Sigmoid colon (tissue), 7 donors: ENCODE results near the gene PDLIM1. TPM values are rescaled to one million over a fixed set of nuclear protein-coding genes. Genes with fewer than 3 reads are reported as not detected.
"Not testable (repeated sequence)": the region's sequence is repeated elsewhere in the genome, so short reads cannot be mapped to it uniquely, and the experiment has no call there.

Source experiments
- DNase-seq: peaks from one replicate; pipeline ENCODE4 v3.0.0-alpha.2; 2019
- H3K27ac ChIP-seq, 4 donors: fragments of 200-600 bp; sonication (generic); one replicate each; pipeline ENCODE4 v1.5.1; 2016 to 2019; ENCODE audit warnings: mild to moderate bottlenecking in 1 of 4
- H3K27me3 ChIP-seq, 3 donors: fragments of 200-600 bp; sonication (generic); one replicate each; pipeline ENCODE4 v1.5.1; 2019; ENCODE audit warnings: mild to moderate bottlenecking in 1 of 3
- H3K36me3 ChIP-seq, 4 donors: fragments of 200-600 bp; sonication (generic); one replicate each; pipeline ENCODE4 v1.5.1; 2016 to 2019
- H3K4me1 ChIP-seq, 4 donors: fragments of 200-600 bp; sonication (generic); one replicate each; pipeline ENCODE4 v1.5.1; 2017 to 2019
- H3K4me3 ChIP-seq, 4 donors: fragments of 200-600 bp; sonication (generic); one replicate each; pipeline ENCODE4 v1.5.1; 2017 to 2019; ENCODE audit warnings: mild to moderate bottlenecking in 2 of 4, moderate library complexity in 1 of 4
- H3K9me3 ChIP-seq, 4 donors: fragments of 200-600 bp in 3 of 4; sonication (generic) in 3 of 4; one replicate each; pipeline versions ENCODE4 v1.5.1 to v1.6.1; 2013 to 2019
- CTCF ChIP-seq, 4 experiments: fragments of 450-650 bp in 3 of 4; fragments of 200-600 bp in 1 of 4; IDR thresholded peaks; one replicate each; pipeline ENCODE4 v1.5.1; 2016 to 2019; ENCODE audit warnings: antibody characterized with exemption in 4 of 4, mild to moderate bottlenecking in 3 of 4, moderate library complexity in 2 of 4
- EP300 ChIP-seq, 4 donors: sonication (generic); formaldehyde crosslinking; IDR thresholded peaks; one replicate each; pipeline ENCODE4 v1.6.1; 2017; ENCODE audit warnings: antibody characterized with exemption in 4 of 4
- POLR2A ChIP-seq, 2 donors: fragments of 450-650 bp; IDR thresholded peaks; one replicate each; pipeline ENCODE4 v1.6.1; 2016; ENCODE audit warnings: antibody characterized with exemption in 2 of 2, mild to moderate bottlenecking in 2 of 2, moderate library complexity in 2 of 2
- POLR2AphosphoS5 ChIP-seq, 4 donors: sonication (generic); formaldehyde crosslinking; IDR thresholded peaks; one replicate each; pipeline ENCODE4 v1.6.1; 2017; ENCODE audit warnings: antibody characterized with exemption in 4 of 4
- WGBS, 2 donors: extraction: QIAGEN DNeasy Blood & Tissue Kit; methylation state at CpG; one replicate each; pipeline ENCODE4 v1.1.7; 2013; 5-methylcytosine and 5-hydroxymethylcytosine counted together
- intact Hi-C: fragments of 100-400 bp; cut with DNase I; formaldehyde crosslinking; loops from one replicate; pipeline ENCODE4 v1.15.1; 2023
- polyA plus RNA-seq, 3 donors: library from polyadenylated mRNA; stranded (reverse); fragments of 200-250 nt; gene quantifications; one replicate each; pipeline ENCODE4 v1.2.3, GENCODE V29; 2013
- total RNA-seq, 4 donors: library from RNA; depleted of rRNA; stranded (reverse); fragments of >200 nt; gene quantifications; one replicate each; pipeline ENCODE4 v1.1.0, GENCODE V29; 2016
- donor health status: healthy with polysubstance abuse.
- donor health status: Bipolar disorder and iron deficiency.
- donor health status: healthy.

The PDLIM1 gene
- total and polyA plus RNA-seq, 7 donors: 27.8 to 488 (median 75.3) TPM

GRCh38 chr10:95235676-95236067, 55.1 kb downstream of the PDLIM1 start:
- TF ChIP-seq CTCF (IDR thresholded peaks at IDR 0.05) (no peak), POLR2AphosphoS5 (IDR thresholded peaks at IDR 0.05) (no peak), EP300 (IDR thresholded peaks at IDR 0.05) (no peak), POLR2A (IDR thresholded peaks at IDR 0.05) (no peak)
- Histone ChIP-seq H3K36me3 (peaks cover 0 to 8% (median 0%) of the 10 kb centered on the region in 4 donors), H3K4me1 (peaks cover 0 to 4% (median 0%) of the 10 kb centered on the region in 4 donors), H3K4me3 (no peak overlapping the region), H3K27me3 (no peaks in the 10 kb centered on the region), H3K9me3 (no peaks in the 10 kb centered on the region), H3K27ac (no peak overlapping the region)
- intact Hi-C loops: no loop called here
- 55 to 56% methylated on average over 3 of the region's 3 CpGs for WGBS, 2 donors
- DNase-seq: no peak

- no peak overlapping the region for H3K27ac ChIP-seq
- intact Hi-C loops: no loop called here
- no peaks in the 10 kb centered on the region for H3K9me3 ChIP-seq
- 86 to 90% methylated on average over 5 of the region's 5 CpGs for WGBS, 2 donors
- H3K36me3 ChIP-seq: peaks cover 0 to 8% (median 0%) of the 10 kb centered on the region in 4 donors
- no peaks in the 10 kb centered on the region for H3K27me3 ChIP-seq
- peaks cover 0 to 12% (median 0%) of the 10 kb centered on the region in 4 donors for H3K4me1 ChIP-seq
- H3K4me3 ChIP-seq: no peak overlapping the region
- TF ChIP-seq POLR2AphosphoS5 (IDR thresholded peaks at IDR 0.05): no peak
- TF ChIP-seq CTCF (IDR thresholded peaks at IDR 0.05): no peak
- no peak for TF ChIP-seq EP300 (IDR thresholded peaks at IDR 0.05)
- TF ChIP-seq POLR2A (IDR thresholded peaks at IDR 0.05): no peak
- no peak for DNase-seq
These were observed 55.9 kb downstream of the PDLIM1 start for GRCh38 chr10:95234951-95235350.

GRCh38 chr10:95233377-95234034, 57.3 kb downstream of the PDLIM1 start:
- H3K27ac ChIP-seq: no peak overlapping the region
- H3K36me3 ChIP-seq: peaks cover 0 to 8% (median 0%) of the 10 kb centered on the region in 4 donors
- peaks cover 0 to 13% (median 0%) of the 10 kb centered on the region in 4 donors for H3K4me1 ChIP-seq
- H3K9me3 ChIP-seq: no peaks in the 10 kb centered on the region
- intact Hi-C loops: no loop called here
- WGBS, 2 donors: 89 to 93% methylated on average over 2 of the region's 2 CpGs
- H3K4me3 ChIP-seq: no peak overlapping the region
- H3K27me3 ChIP-seq: no peaks in the 10 kb centered on the region
- TF ChIP-seq EP300 (IDR thresholded peaks at IDR 0.05) (no peak), CTCF (IDR thresholded peaks at IDR 0.05) (no peak), POLR2A (IDR thresholded peaks at IDR 0.05) (no peak), POLR2AphosphoS5 (IDR thresholded peaks at IDR 0.05) (no peak)
- no peak for DNase-seq

GRCh38 chr10:95230677-95231586, 59.9 kb downstream of the PDLIM1 start:
- peak overlapping the region; percentile 13 to 56 (median 36) for H3K4me3 ChIP-seq
- H3K36me3 ChIP-seq, H3K9me3 ChIP-seq, DNase-seq, intact Hi-C loops, H3K27me3 ChIP-seq: not testable (repeated sequence)
- WGBS, 2 donors: 52 to 61% methylated on average over 36 of the region's 36 CpGs
- peaks cover 0 to 13% (median 0%) of the 10 kb centered on the region in 4 donors for H3K4me1 ChIP-seq
- H3K27ac ChIP-seq: peak overlapping the region in 1 of 4 donors; percentile 56
